ENCODE results near the gene SMC3. TPM values are rescaled to one million over a fixed set of nuclear protein-coding genes. Genes with fewer than 3 reads are reported as not detected.

SMC3 gene
- total and polyA plus RNA-seq, 2 of the 4 experiments (the other 2 are of a cell fraction) = 15.0 to 15.2 TPM

DNA sequence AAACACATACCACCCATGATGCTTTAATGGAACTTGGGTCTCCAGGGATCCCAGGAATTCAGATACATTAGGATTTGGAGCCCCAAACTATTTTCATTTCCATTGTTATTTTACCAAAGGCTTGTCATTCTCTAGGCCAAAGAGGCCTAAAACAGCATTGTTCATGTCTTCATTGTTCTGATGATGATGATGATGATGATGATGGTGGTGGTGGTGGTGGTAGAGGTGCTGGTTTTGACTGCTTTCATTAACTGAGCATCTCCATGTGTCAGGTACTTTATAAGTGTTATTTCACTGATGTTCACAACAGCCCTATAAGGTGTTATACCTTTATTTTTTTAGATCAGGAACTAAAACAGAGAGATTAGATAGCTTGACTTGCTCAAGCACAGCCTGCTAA, 64.4 kb downstream of the SMC3 start:
- ATAC-seq (ENCODE audit: low read depth) (no peak), DNase-seq (no peak)
- in situ Hi-C loops (cut with MboI; ENCODE audit: low sequenced_read_pairs) = no loop called here
- TF ChIP-seq NFE2L2 (IDR thresholded peaks at IDR 0.05; ENCODE audit: low read depth, low read length) (no peak), FOS (IDR thresholded peaks at IDR 0.05; ENCODE audit: low read depth, low read length) (no peak), MAFK (IDR thresholded peaks at IDR 0.05; ENCODE audit: low read depth, low read length) (no peak), CEBPB (IDR thresholded peaks at IDR 0.05; ENCODE audit: low read depth, low read length) (no peak), MXI1 (IDR thresholded peaks at IDR 0.05; ENCODE audit: borderline replicate concordance, low read depth, low read length) (no peak), RAD21 (IDR thresholded peaks at IDR 0.05; ENCODE audit: low read length) (no peak), POLR2A (IDR thresholded peaks at IDR 0.05; ENCODE audit: low read depth, low read length) (no peak)
- TF ChIP-seq, protein P1, sequence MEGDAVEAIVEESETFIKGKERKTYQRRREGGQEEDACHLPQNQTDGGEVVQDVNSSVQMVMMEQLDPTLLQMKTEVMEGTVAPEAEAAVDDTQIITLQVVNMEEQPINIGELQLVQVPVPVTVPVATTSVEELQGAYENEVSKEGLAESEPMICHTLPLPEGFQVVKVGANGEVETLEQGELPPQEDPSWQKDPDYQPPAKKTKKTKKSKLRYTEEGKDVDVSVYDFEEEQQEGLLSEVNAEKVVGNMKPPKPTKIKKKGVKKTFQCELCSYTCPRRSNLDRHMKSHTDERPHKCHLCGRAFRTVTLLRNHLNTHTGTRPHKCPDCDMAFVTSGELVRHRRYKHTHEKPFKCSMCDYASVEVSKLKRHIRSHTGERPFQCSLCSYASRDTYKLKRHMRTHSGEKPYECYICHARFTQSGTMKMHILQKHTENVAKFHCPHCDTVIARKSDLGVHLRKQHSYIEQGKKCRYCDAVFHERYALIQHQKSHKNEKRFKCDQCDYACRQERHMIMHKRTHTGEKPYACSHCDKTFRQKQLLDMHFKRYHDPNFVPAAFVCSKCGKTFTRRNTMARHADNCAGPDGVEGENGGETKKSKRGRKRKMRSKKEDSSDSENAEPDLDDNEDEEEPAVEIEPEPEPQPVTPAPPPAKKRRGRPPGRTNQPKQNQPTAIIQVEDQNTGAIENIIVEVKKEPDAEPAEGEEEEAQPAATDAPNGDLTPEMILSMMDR (conservative IDR thresholded peaks at IDR 0.05; ENCODE audit: low read depth, low read length) = no peak
- TF ChIP-seq, protein P2, sequence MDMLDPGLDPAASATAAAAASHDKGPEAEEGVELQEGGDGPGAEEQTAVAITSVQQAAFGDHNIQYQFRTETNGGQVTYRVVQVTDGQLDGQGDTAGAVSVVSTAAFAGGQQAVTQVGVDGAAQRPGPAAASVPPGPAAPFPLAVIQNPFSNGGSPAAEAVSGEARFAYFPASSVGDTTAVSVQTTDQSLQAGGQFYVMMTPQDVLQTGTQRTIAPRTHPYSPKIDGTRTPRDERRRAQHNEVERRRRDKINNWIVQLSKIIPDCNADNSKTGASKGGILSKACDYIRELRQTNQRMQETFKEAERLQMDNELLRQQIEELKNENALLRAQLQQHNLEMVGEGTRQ (IDR thresholded peaks at IDR 0.05; ENCODE audit: low read depth, low read length) = no peak
- H2AFZ ChIP-seq (replicated peaks; ENCODE audit: low read length, poor library complexity) = no peak overlapping the region
- no peak overlapping the region for H4K91ac ChIP-seq (ENCODE audit: insufficient read depth, low read depth, low read length)
- H3K9ac ChIP-seq (ENCODE audit: low read depth, low read length) = no peak overlapping the region
- no peaks in the 10 kb centered on the region for H3K36me3 ChIP-seq (ENCODE audit: control insufficient read depth, insufficient read depth, low read length)
- no peak overlapping the region for H3K14ac ChIP-seq (replicated peaks; ENCODE audit: low read depth, low read length)
- no peak overlapping the region for H2BK120ac ChIP-seq (ENCODE audit: low read depth, low read length)
- no peak overlapping the region for H3K23ac ChIP-seq (ENCODE audit: low read depth, low read length)
- CTCF ChIA-PET = no interaction called here
- no peak overlapping the region for H4K8ac ChIP-seq (ENCODE audit: low read depth in 2 of 2, low read length in 2 of 2)
- peaks cover 9% of the 10 kb centered on the region for H3K27me3 ChIP-seq (ENCODE audit: control insufficient read depth, insufficient read depth, low read length)
- peaks cover 2% of the 10 kb centered on the region for H3K4me1 ChIP-seq (ENCODE audit: control insufficient read depth, insufficient read depth, low read length)
- no peak overlapping the region for H3K4me2 ChIP-seq (ENCODE audit: low read depth, low read length)
- intact Hi-C loops (cut with micrococcal nuclease) = no loop called here
- BruUV-seq (replicated peaks) = no TSS peak
- H3K56ac ChIP-seq (ENCODE audit: extremely low read depth, insufficient read depth, low read length) = no peak overlapping the region
- H4K20me1 ChIP-seq (ENCODE audit: insufficient read depth, low read length) = no peaks in the 10 kb centered on the region
- no peak overlapping the region for H4K5ac ChIP-seq (ENCODE audit: low read depth, low read length)
- no peak overlapping the region for H2AK5ac ChIP-seq (ENCODE audit: low read depth, low read length)
- no peak overlapping the region for H2BK20ac ChIP-seq (ENCODE audit: low read depth, low read length)
- H3K18ac ChIP-seq (ENCODE audit: low read depth, low read length) = no peak overlapping the region
- H2AK9ac ChIP-seq (replicated peaks; ENCODE audit: low read depth, low read length, poor library complexity) = no peak overlapping the region
- no peak overlapping the region for H3K4ac ChIP-seq (ENCODE audit: low read depth, low read length)
- no peak overlapping the region for H3K4me3 ChIP-seq (ENCODE audit: insufficient read depth, low read depth, low read length)
- H3K9me3 ChIP-seq (ENCODE audit: control insufficient read depth, insufficient read depth, low read length) = no peaks in the 10 kb centered on the region
- no peaks in the 10 kb centered on the region for H3K79me1 ChIP-seq (ENCODE audit: low read depth in 1 of 2, low read length in 2 of 2)
- dilution Hi-C loops (cut with HindIII; ENCODE audit: low sequenced_read_pairs, unreplicated experiment) = no loop called here
- POLR2A ChIA-PET (ENCODE audit: unreplicated experiment) = no interaction called here
- H3K27ac ChIP-seq (ENCODE audit: insufficient read depth, low read length) = no peak overlapping the region
- peaks cover 3% of the 10 kb centered on the region; the same call in 1 of the 2 replicates for H3K9me1 ChIP-seq (ENCODE audit: insufficient read depth, low read length)
- H2BK15ac ChIP-seq (ENCODE audit: low read depth, low read length) = no peak overlapping the region
- H2BK5ac ChIP-seq (ENCODE audit: low read depth, low read length, poor library complexity, severe bottlenecking) = no peak overlapping the region
